HepG2 (cell line): Measurements from ENCODE around the gene VAV2. TPM values are rescaled to one million over a fixed set of nuclear protein-coding genes. Genes with fewer than 3 reads are reported as not detected.

Experiments used
- ASH2L ChIP-seq: fragments of 300-600, 200-600 bp; sonication (generic); IDR thresholded peaks from 2 replicates; pipeline ENCODE4 v1.7.0; 2017; ENCODE audit warnings: low read depth, mild to moderate bottlenecking, moderate library complexity, mixed read lengths, low read length; ENCODE audit not compliant: insufficient read length
- ATRX ChIP-seq: sonication (generic); formaldehyde crosslinking; IDR thresholded peaks from 2 replicates; pipeline ENCODE4 v1.4.0; 2020; ENCODE audit warnings: missing genetic modification reagents, borderline replicate concordance
- CREB3 ChIP-seq: sonication (generic); formaldehyde crosslinking; IDR thresholded peaks from 2 replicates; pipeline ENCODE4 v1.5.0; 2020; ENCODE audit warnings: missing genetic modification reagents
- CREM ChIP-seq, 2 experiments: sonication (generic) in 1 of 2; formaldehyde crosslinking in 1 of 2; IDR thresholded peaks; 2 replicates each; pipeline versions ENCODE4 v1.4.0 to v1.6.1; 2016 to 2020; ENCODE audit warnings: antibody characterized with exemption in 1 of 2, mild to moderate bottlenecking in 1 of 2, missing genetic modification reagents in 1 of 2
- DMTF1 ChIP-seq: sonication (generic); formaldehyde crosslinking; IDR thresholded peaks from 2 replicates; pipeline ENCODE4 v1.4.0; 2020; ENCODE audit warnings: mild to moderate bottlenecking, missing genetic modification reagents
- GMEB1 ChIP-seq: sonication (generic); formaldehyde crosslinking; IDR thresholded peaks from 2 replicates; pipeline ENCODE4 v1.5.1; 2020; ENCODE audit warnings: missing genetic modification reagents, mild to moderate bottlenecking, borderline replicate concordance
- HDAC1 ChIP-seq: sonication (generic); formaldehyde crosslinking; IDR thresholded peaks from 2 replicates; pipeline ENCODE4 v1.5.1; 2020; ENCODE audit warnings: mild to moderate bottlenecking, missing genetic modification reagents
- HNF4G ChIP-seq, 2 experiments: sonication (generic) in 1 of 2; formaldehyde crosslinking in 1 of 2; IDR thresholded peaks; 2 replicates each; pipeline versions ENCODE4 v1.4.0 to v1.6.1; 2011 to 2020; ENCODE audit warnings: borderline replicate concordance in 2 of 2, low read depth in 2 of 2, mild to moderate bottlenecking in 2 of 2, low read length in 1 of 2, missing genetic modification reagents in 1 of 2, moderate library complexity in 1 of 2
- JARID2 ChIP-seq: sonication (generic); formaldehyde crosslinking; IDR thresholded peaks from 2 replicates; pipeline ENCODE4 v1.8.1; 2023; ENCODE audit warnings: missing genetic modification reagents, inconsistent platforms; ENCODE audit not compliant: insufficient replicate concordance
- JUND ChIP-seq: sonication (generic); formaldehyde crosslinking; IDR thresholded peaks from 2 replicates; pipeline ENCODE4 v1.8.0; 2022; ENCODE audit warnings: mild to moderate bottlenecking, missing genetic modification reagents
- MEIS1 ChIP-seq: sonication (generic); formaldehyde crosslinking; IDR thresholded peaks from 2 replicates; pipeline ENCODE4 v1.9.0; 2021; ENCODE audit warnings: mild to moderate bottlenecking, missing genetic modification reagents, moderate library complexity, borderline replicate concordance
- MIXL1 ChIP-seq: IDR thresholded peaks from 2 replicates; pipeline ENCODE4 v1.6.1; 2016
- MTF2 ChIP-seq: sonication (generic); formaldehyde crosslinking; IDR thresholded peaks from 2 replicates; pipeline ENCODE4 v1.5.0; 2020; ENCODE audit warnings: missing genetic modification reagents, borderline replicate concordance
- NFE2L2 ChIP-seq: fragments of 150-350 bp; IDR thresholded peaks from 2 replicates; pipeline ENCODE4 v1.6.1; 2014; ENCODE audit warnings: low read length
- NR2F6 ChIP-seq, 2 experiments: IDR thresholded peaks; 2 replicates each; pipeline ENCODE4 v1.6.1; 2016; ENCODE audit warnings: antibody characterized with exemption in 1 of 2, mild to moderate bottlenecking in 1 of 2
- RAD51 ChIP-seq: fragments of 450-650 bp; IDR thresholded peaks from 2 replicates; pipeline ENCODE4 v1.6.1; 2016; ENCODE audit warnings: borderline replicate concordance
- RFX5 ChIP-seq: IDR thresholded peaks from 2 replicates; pipeline ENCODE4 v1.6.1; 2011; ENCODE audit warnings: low read depth, low read length, improper control_type of control experiment
- STAG1 ChIP-seq: sonication (generic); formaldehyde crosslinking; IDR thresholded peaks from 2 replicates; pipeline ENCODE4 v1.4.0; 2020; ENCODE audit warnings: missing genetic modification reagents
- TFDP1 ChIP-seq: IDR thresholded peaks from 2 replicates; pipeline ENCODE4 v1.6.1; 2016; ENCODE audit warnings: missing compliant biosample characterization, missing genetic modification reagents, borderline replicate concordance
- ZBTB20 ChIP-seq: sonication (generic); formaldehyde crosslinking; IDR thresholded peaks from 2 replicates; pipeline ENCODE4 v1.8.1; 2023; ENCODE audit warnings: missing genetic modification reagents, low read depth, mild to moderate bottlenecking, borderline replicate concordance
- ZNF124 ChIP-seq: sonication (generic); formaldehyde crosslinking; IDR thresholded peaks from 2 replicates; pipeline ENCODE4 v1.4.0; 2020; ENCODE audit warnings: missing genetic modification reagents
- ZNF446 ChIP-seq: sonication (generic); formaldehyde crosslinking; IDR thresholded peaks from 2 replicates; pipeline ENCODE4 v1.5.0; 2020; ENCODE audit warnings: mild to moderate bottlenecking, missing genetic modification reagents
- ZNF589 ChIP-seq: sonication (generic); formaldehyde crosslinking; conservative IDR thresholded peaks from 2 replicates; pipeline ENCODE4 v1.8.0; 2022; ENCODE audit warnings: mild to moderate bottlenecking, moderate library complexity, missing genetic modification reagents
- ZNF629 ChIP-seq: sonication (generic); formaldehyde crosslinking; conservative IDR thresholded peaks from 2 replicates; pipeline ENCODE4 v1.5.0; 2020; ENCODE audit warnings: missing genetic modification reagents
- polyA plus RNA-seq, 8 experiments: library from polyadenylated mRNA; depleted of rRNA in 3 of 8; stranded (reverse) in 7 of 8; unstranded in 1 of 8; fragments of >200 nt; fragmentation: Illumina TruSeq in 4 of 8; extraction: Trizol in 4 of 8; gene quantifications; 2 replicates each; pipeline versions ENCODE4 v1.2.1 to v1.2.3, GENCODE V29; 2011 to 2016; ENCODE audit warnings: low read depth in 4 of 8, missing spikeins in 1 of 8, mixed read lengths in 1 of 8; ENCODE audit not compliant: insufficient read depth in 1 of 8
- total RNA-seq, 5 experiments: library from RNA; depleted of rRNA; stranded (reverse); fragments of >200 nt; fragmentation: Illumina TruSeq; extraction: Trizol; gene quantifications; 2 replicates each; pipeline ENCODE4 v1.2.3, GENCODE V29; 2016; ENCODE audit warnings: low read depth in 1 of 5

The VAV2 gene
- total and polyA plus RNA-seq, 2 of the 13 experiments (the other 11 are each of a cell fraction or from before 2014, with no cell fraction given) = 22.5 to 22.9 TPM

GRCh38 chr9:133978226-133978898, 13.8 kb downstream of the VAV2 start (continued):
- peak; percentile 55 for TF ChIP-seq GMEB1 (CRISPR knock-in tag)
- no peak for TF ChIP-seq MTF2 (CRISPR knock-in tag)
- 0 out of 2 replicates have a peak, but pooled peaks have one; percentile 23 for TF ChIP-seq MIXL1 (CRISPR knock-in tag)
- TF ChIP-seq ZBTB20 (CRISPR knock-in tag) = peak; percentile 64
- no peak for TF ChIP-seq DMTF1 (CRISPR knock-in tag)
- TF ChIP-seq ZNF124 (CRISPR knock-in tag) = 0 out of 2 replicates have a peak, but pooled peaks have one; percentile 47
- no peak for TF ChIP-seq CREB3 (CRISPR knock-in tag)
- TF ChIP-seq TFDP1 (CRISPR knock-in tag) = no peak; the same call in 1 of the 2 replicates
- no peak for TF ChIP-seq ZNF589
- no peak for TF ChIP-seq RAD51
- peak; percentile 78 for TF ChIP-seq CREM (IDR thresholded peaks at IDR 0.05)
- no peak for TF ChIP-seq CREM (CRISPR knock-in tag; IDR thresholded peaks at IDR 0.05)
- peak; percentile 93 for TF ChIP-seq HNF4G (IDR thresholded peaks at IDR 0.05; ENCODE audit: borderline replicate concordance, low read depth, low read length)
- TF ChIP-seq HNF4G (CRISPR knock-in tag; IDR thresholded peaks at IDR 0.05; ENCODE audit: borderline replicate concordance, low read depth) = peak; percentile 62; the same call in 1 of the 2 replicates
- no peak; the same call in 1 of the 2 replicates for TF ChIP-seq ZNF446 (CRISPR knock-in tag)
- peak; percentile 85 for TF ChIP-seq HDAC1
- no peak for TF ChIP-seq MEIS1
- no peak for TF ChIP-seq JARID2
- peak; percentile 82 for TF ChIP-seq NR2F6 (IDR thresholded peaks at IDR 0.05)
- TF ChIP-seq NR2F6 (CRISPR knock-in tag; IDR thresholded peaks at IDR 0.05) = peak; percentile 85
- TF ChIP-seq ATRX (CRISPR knock-in tag) = no peak
- TF ChIP-seq ASH2L = peak; percentile 64
- peak; percentile 67 for TF ChIP-seq JUND
- no peak for TF ChIP-seq NFE2L2
- TF ChIP-seq RFX5 = no peak
- TF ChIP-seq STAG1 (CRISPR knock-in tag) = peak; percentile 30; the same call in 1 of the 2 replicates
- TF ChIP-seq ZNF629 (CRISPR knock-in tag) = peak; percentile 38; the same call in 1 of the 2 replicates
